HepG2 (cell line): ENCODE results near the gene MEF2D.

Experiments used
- CTCF ChIP-seq: sonication (generic); formaldehyde crosslinking; IDR thresholded peaks from 2 replicates; pipeline ENCODE4 v1.5.0; 2020; ENCODE audit warnings: mild to moderate bottlenecking, missing genetic modification reagents, moderate library complexity
- JUND ChIP-seq: sonication (generic); formaldehyde crosslinking; IDR thresholded peaks from 2 replicates; pipeline ENCODE4 v1.8.0; 2022; ENCODE audit warnings: mild to moderate bottlenecking, missing genetic modification reagents
- MAX ChIP-seq: IDR thresholded peaks from 2 replicates; pipeline ENCODE4 v1.6.1; 2012; ENCODE audit warnings: inconsistent platforms
- POLR2AphosphoS2 ChIP-seq: IDR thresholded peaks from 2 replicates; pipeline ENCODE4 v1.6.1; 2011; ENCODE audit warnings: low read depth, low read length, improper control_type of control experiment
- POLR2G ChIP-seq: fragments of 200-400 bp; formaldehyde crosslinking; IDR thresholded peaks from 2 replicates; pipeline ENCODE4 v1.6.1; 2018; ENCODE audit warnings: mild to moderate bottlenecking, low read depth, low read length, moderate library complexity
- TBP ChIP-seq: sonication (generic); formaldehyde crosslinking; IDR thresholded peaks from 2 replicates; pipeline ENCODE4 v1.5.0; 2020; ENCODE audit warnings: missing genetic modification reagents
- ZBTB33 ChIP-seq: sonication (generic); formaldehyde crosslinking; IDR thresholded peaks from 2 replicates; pipeline ENCODE4 v1.4.0; 2020; ENCODE audit warnings: missing genetic modification reagents
- ZBTB7A ChIP-seq: sonication (generic); formaldehyde crosslinking; IDR thresholded peaks from 2 replicates; pipeline ENCODE4 v1.8.0; 2022; ENCODE audit warnings: mild to moderate bottlenecking, missing genetic modification reagents
- ZNF274 ChIP-seq: sonication (generic); formaldehyde crosslinking; IDR thresholded peaks from 2 replicates; pipeline ENCODE4 v1.5.1; 2020; ENCODE audit warnings: mild to moderate bottlenecking, missing genetic modification reagents
- ZNF292 ChIP-seq: sonication (generic); formaldehyde crosslinking; IDR thresholded peaks from 2 replicates; pipeline ENCODE4 v1.8.1; 2022; ENCODE audit warnings: mild to moderate bottlenecking, low read depth, missing genetic modification reagents, borderline replicate concordance
- ZNF350 ChIP-seq: sonication (generic); formaldehyde crosslinking; IDR thresholded peaks from 2 replicates; pipeline ENCODE4 v1.4.0; 2020; ENCODE audit warnings: mild to moderate bottlenecking, low read depth, missing genetic modification reagents, borderline replicate concordance
- ZNF678 ChIP-seq: sonication (generic); formaldehyde crosslinking; IDR thresholded peaks from 2 replicates; pipeline ENCODE4 v1.4.0; 2020; ENCODE audit warnings: mild to moderate bottlenecking, missing genetic modification reagents

- TF ChIP-seq ZNF678 (CRISPR knock-in tag): no peak
- peak; percentile 33; the same call in 1 of the 2 replicates for TF ChIP-seq ZBTB7A (CRISPR knock-in tag)
- no peak; the same call in none of the 2 replicates for TF ChIP-seq MAX
- no peak for TF ChIP-seq ZNF350 (CRISPR knock-in tag)
- TF ChIP-seq POLR2G: no peak
- TF ChIP-seq ZNF274 (CRISPR knock-in tag): no peak
- TF ChIP-seq CTCF (CRISPR knock-in tag): no peak
- no peak for TF ChIP-seq POLR2AphosphoS2
- TF ChIP-seq ZNF292: no peak
- TF ChIP-seq ZBTB33: no peak
- no peak for TF ChIP-seq TBP (CRISPR knock-in tag)
- no peak for TF ChIP-seq JUND (CRISPR knock-in tag)
Observed at GRCh38 chr1:156499842-156500542, 583 bp downstream of the MEF2D start.
